Keratinocyte (primary cell): ENCODE measurements around the gene ZNF710. TPM values are rescaled to one million over a fixed set of nuclear protein-coding genes. Genes with fewer than 3 reads are reported as not detected.

Experiments used
- DNase-seq: peaks from one replicate; pipeline ENCODE4 v3.0.0-alpha.2; 2011; ENCODE audit warnings: low read depth, missing footprints, low spot score
- FAIRE-seq: peaks from 2 replicates; lab custom pipeline; 2011; peaks lifted over from hg19 to GRCh38; lab: Jason Lieb, UNC
- H2AFZ ChIP-seq: 2 replicates; pipeline ENCODE4 v1.6.0; 2012; ENCODE audit warnings: low read length, control low read depth, inconsistent platforms; ENCODE audit not compliant: control insufficient read depth
- H3K27ac ChIP-seq: 2 replicates; pipeline ENCODE4 v1.5.1; 2011; ENCODE audit warnings: low read length; ENCODE audit not compliant: control insufficient read depth, insufficient read depth
- H3K27me3 ChIP-seq: 3 replicates; pipeline ENCODE4 v1.6.0; 2011; ENCODE audit warnings: low read length; ENCODE audit not compliant: control insufficient read depth, insufficient read depth; ENCODE audit errors: extremely low read depth
- H3K36me3 ChIP-seq, 2 experiments: 2 replicates in 1 of 2; 3 replicates in 1 of 2; pipeline ENCODE4 v1.5.1; 2011; ENCODE audit warnings: low read length in 2 of 2, mild to moderate bottlenecking in 1 of 2; ENCODE audit not compliant: control insufficient read depth in 2 of 2, insufficient read depth in 2 of 2; ENCODE audit errors: extremely low read depth in 1 of 2
- H3K4me1 ChIP-seq: 3 replicates; pipeline ENCODE4 v1.5.1; 2011; ENCODE audit warnings: low read length; ENCODE audit not compliant: control insufficient read depth, insufficient read depth; ENCODE audit errors: extremely low read depth
- H3K4me2 ChIP-seq: 3 replicates; pipeline ENCODE4 v1.6.0; 2011; ENCODE audit warnings: low read depth, low read length; ENCODE audit not compliant: control insufficient read depth, insufficient read depth; ENCODE audit errors: extremely low read depth
- H3K4me3 ChIP-seq, 3 experiments: fragments of 200-600 bp in 1 of 3; sonication (generic) in 1 of 3; 2 replicates in 2 of 3; 3 replicates in 1 of 3; pipeline ENCODE4 v1.5.1; 2011 to 2016; ENCODE audit warnings: low read length in 3 of 3, mild to moderate bottlenecking in 3 of 3, control low read depth in 2 of 3, inconsistent platforms in 1 of 3, low read depth in 1 of 3, mixed read lengths in 1 of 3, mixed run types in 1 of 3, moderate library complexity in 1 of 3; ENCODE audit not compliant: control insufficient read depth in 2 of 3, insufficient read depth in 2 of 3; ENCODE audit errors: extremely low read depth in 1 of 3
- H3K79me2 ChIP-seq: 2 replicates; pipeline ENCODE4 v1.6.0; 2012; ENCODE audit warnings: low read length; ENCODE audit not compliant: control insufficient read depth, insufficient read depth
- H3K9ac ChIP-seq: 3 replicates; pipeline ENCODE4 v1.6.0; 2011; ENCODE audit warnings: low read length; ENCODE audit not compliant: control insufficient read depth, insufficient read depth; ENCODE audit errors: extremely low read depth
- H3K9me1 ChIP-seq: 3 replicates; pipeline ENCODE4 v1.6.0; 2011; ENCODE audit warnings: low read length; ENCODE audit not compliant: control insufficient read depth, insufficient read depth; ENCODE audit errors: extremely low read depth
- H3K9me3 ChIP-seq: 2 replicates; pipeline ENCODE4 v1.5.1; 2012; ENCODE audit warnings: low read depth, low read length; ENCODE audit not compliant: control insufficient read depth
- H4K20me1 ChIP-seq: 3 replicates; pipeline ENCODE4 v1.6.0; 2011; ENCODE audit warnings: low read length; ENCODE audit not compliant: control insufficient read depth, insufficient read depth; ENCODE audit errors: extremely low read depth
- CTCF ChIP-seq, 3 experiments: IDR thresholded peaks in 1 of 3; conservative IDR thresholded peaks in 1 of 3; optimal IDR thresholded peaks in 1 of 3; 2 replicates in 2 of 3; 3 replicates in 1 of 3; pipeline versions ENCODE3 to v1.5.1; 2011; ENCODE audit warnings: low read length in 3 of 3, mild to moderate bottlenecking in 3 of 3, moderate library complexity in 2 of 3, control low read depth in 1 of 3, inconsistent platforms in 1 of 3; ENCODE audit not compliant: insufficient read depth in 2 of 3; ENCODE audit errors: extremely low read depth in 1 of 3
- EZH2 ChIP-seq: IDR thresholded peaks from one replicate; pipeline ENCODE4 v1.6.1; 2012; ENCODE audit warnings: inconsistent platforms, mild to moderate bottlenecking, low read length, moderate library complexity
- dilution Hi-C: fragments of 300-500 bp; cut with MboI; formaldehyde crosslinking; loops from one replicate; pipeline ENCODE4 v1.7.0; 2020; ENCODE audit warnings: low sequenced_read_pairs; ENCODE audit not compliant: extremely low pct_ligation_motif_present
- polyA plus RNA-seq, 5 experiments: library from polyadenylated mRNA; depleted of rRNA in 3 of 5; stranded (reverse) in 3 of 5; stranded (forward) in 1 of 5; unstranded in 1 of 5; fragments of >200 nt; gene quantifications; 1 replicate in 1 of 5; 2 replicates in 3 of 5; 3 replicates in 1 of 5; pipeline versions ENCODE4 v1.2.1 to v1.2.3, GENCODE V29; 2011 to 2012; ENCODE audit warnings: missing spikeins in 2 of 5, low read depth in 1 of 5, low replicate concordance in 1 of 5

ZNF710 gene
- polyA plus RNA-seq, 1 donor (not counting 4 experiments of a cell fraction or from before 2014, with no cell fraction given) = 4.5 TPM

GRCh38 chr15:89971592-89971997 lies 29.5 kb upstream of the ZNF710 start:
- Histone ChIP-seq H3K4me3 (no peak overlapping the region), H3K27me3 (no peaks in the 10 kb centered on the region), H3K36me3 (no peaks in the 10 kb centered on the region), H3K4me1 (no peaks in the 10 kb centered on the region), H2AFZ (no peak overlapping the region), H3K9me3 (no peaks in the 10 kb centered on the region), H4K20me1 (no peaks in the 10 kb centered on the region), H3K27ac (no peak overlapping the region), H3K79me2 (no peaks in the 10 kb centered on the region), H3K4me2 (no peak overlapping the region), H3K9me1 (no peaks in the 10 kb centered on the region), H3K9ac (no peak overlapping the region)
- DNase-seq = peak; percentile 4
- dilution Hi-C loops = no loop called here
- no peak for TF ChIP-seq EZH2
- peak; percentile 83 to 91 (median 85) for TF ChIP-seq CTCF (optimal IDR thresholded peaks at IDR 0.05 in 1 of 3, IDR thresholded peaks at IDR 0.05 in 1 of 3, conservative IDR thresholded peaks at IDR 0.05 in 1 of 3; ENCODE audit: extremely low read depth in 1 of 3, insufficient read depth in 2 of 3, low read length in 3 of 3)
- no peak for FAIRE-seq

- Histone ChIP-seq H3K4me3 (no peak overlapping the region), H3K27me3 (no peaks in the 10 kb centered on the region), H3K36me3 (no peaks in the 10 kb centered on the region), H3K9ac (no peak overlapping the region), H3K9me3 (no peaks in the 10 kb centered on the region), H4K20me1 (no peaks in the 10 kb centered on the region), H3K4me1 (no peaks in the 10 kb centered on the region), H2AFZ (no peak overlapping the region), H3K27ac (no peak overlapping the region), H3K9me1 (no peaks in the 10 kb centered on the region), H3K79me2 (no peaks in the 10 kb centered on the region), H3K4me2 (no peak overlapping the region)
- FAIRE-seq (no peak), DNase-seq (no peak)
- dilution Hi-C loops = no loop called here
- TF ChIP-seq EZH2 (no peak), CTCF (optimal IDR thresholded peaks at IDR 0.05 in 1 of 3, IDR thresholded peaks at IDR 0.05 in 1 of 3, conservative IDR thresholded peaks at IDR 0.05 in 1 of 3; ENCODE audit: extremely low read depth in 1 of 3, insufficient read depth in 2 of 3, low read length in 3 of 3) (no peak)
Measured at GRCh38 chr15:89972085-89972484, 29.0 kb upstream of the ZNF710 start.
